H9 (cell line): ENCODE data around the gene GGNBP2. TPM values are rescaled to one million over a fixed set of nuclear protein-coding genes. Genes with fewer than 3 reads are reported as not detected.

Source experiments
- DNase-seq: peaks from one replicate; pipeline ENCODE4 v3.0.0-alpha.2; 2017
- H2AFZ ChIP-seq: one replicate; pipeline ENCODE4 v1.6.1; 2013; ENCODE audit warnings: mild to moderate bottlenecking, low read length, control low read depth, moderate library complexity
- H2AK5ac ChIP-seq: 2 replicates; pipeline ENCODE4 v1.6.1; 2013; ENCODE audit warnings: low read length, control low read depth, mixed read lengths; ENCODE audit not compliant: insufficient read length
- H2BK120ac ChIP-seq: one replicate; pipeline ENCODE4 v1.6.1; 2013; ENCODE audit warnings: low read depth, mild to moderate bottlenecking, low read length, control low read depth, inconsistent platforms; ENCODE audit not compliant: poor library complexity, severe bottlenecking
- H2BK12ac ChIP-seq: 2 replicates; pipeline ENCODE4 v1.6.1; 2013; ENCODE audit warnings: low read length, control low read depth, mixed read lengths, low read depth; ENCODE audit not compliant: insufficient read length
- H2BK15ac ChIP-seq: 2 replicates; pipeline ENCODE4 v1.6.1; 2013; ENCODE audit warnings: low read depth, low read length, control low read depth
- H2BK20ac ChIP-seq: one replicate; pipeline ENCODE4 v1.6.1; 2013; ENCODE audit warnings: low read depth, mild to moderate bottlenecking, low read length, control low read depth, inconsistent platforms; ENCODE audit not compliant: poor library complexity, severe bottlenecking
- H2BK5ac ChIP-seq: 2 replicates; pipeline ENCODE4 v1.6.1; 2013; ENCODE audit warnings: low read length, control low read depth, mixed read lengths; ENCODE audit not compliant: insufficient read length
- H3K14ac ChIP-seq: 2 replicates; pipeline ENCODE4 v1.6.1; 2013; ENCODE audit warnings: low read length, control low read depth; ENCODE audit not compliant: insufficient read depth
- H3K18ac ChIP-seq: 2 replicates; pipeline ENCODE4 v1.6.1; 2013; ENCODE audit warnings: low read depth, mild to moderate bottlenecking, mixed read lengths, low read length, control low read depth; ENCODE audit not compliant: insufficient read length
- H3K23ac ChIP-seq: 2 replicates; pipeline ENCODE4 v1.6.1; 2013; ENCODE audit warnings: low read length, control low read depth, mixed read lengths, low read depth; ENCODE audit not compliant: insufficient read length
- H3K23me2 ChIP-seq: 2 replicates; pipeline ENCODE4 v1.6.1; 2013; ENCODE audit warnings: low read depth, mild to moderate bottlenecking, mixed read lengths, low read length, control low read depth; ENCODE audit not compliant: insufficient read length, poor library complexity, severe bottlenecking
- H3K27ac ChIP-seq: 2 replicates; pipeline ENCODE4 v1.5.1; 2013; ENCODE audit warnings: low read length, control low read depth, mixed read lengths, low read depth; ENCODE audit not compliant: insufficient read length
- H3K27me3 ChIP-seq: 2 replicates; pipeline ENCODE4 v1.6.1; 2013; ENCODE audit warnings: low read length, control low read depth, inconsistent platforms; ENCODE audit not compliant: insufficient read depth
- H3K4ac ChIP-seq: 2 replicates; pipeline ENCODE4 v1.6.1; 2013; ENCODE audit warnings: low read depth, mild to moderate bottlenecking, control low read depth, inconsistent platforms, low read length, moderate library complexity
- H3K4me1 ChIP-seq: 2 replicates; pipeline ENCODE4 v1.6.1; 2013; ENCODE audit warnings: low read length, control low read depth, inconsistent platforms; ENCODE audit not compliant: insufficient read depth
- H3K4me2 ChIP-seq: 2 replicates; pipeline ENCODE4 v1.6.1; 2013; ENCODE audit warnings: low read length, control low read depth, mixed read lengths; ENCODE audit not compliant: insufficient read length, insufficient read depth
- H3K56ac ChIP-seq: 2 replicates; pipeline ENCODE4 v1.6.1; 2013; ENCODE audit warnings: low read depth, mild to moderate bottlenecking, mixed read lengths, low read length, control low read depth; ENCODE audit not compliant: insufficient read length
- H3K79me1 ChIP-seq: 2 replicates; pipeline ENCODE4 v1.6.1; 2013; ENCODE audit warnings: low read depth, mild to moderate bottlenecking, moderate library complexity, low read length, control low read depth, inconsistent platforms; ENCODE audit not compliant: insufficient read depth, poor library complexity, severe bottlenecking
- H3K79me2 ChIP-seq: 2 replicates; pipeline ENCODE4 v1.6.1; 2013; ENCODE audit warnings: low read length, control low read depth, inconsistent platforms; ENCODE audit not compliant: insufficient read depth
- H3K9ac ChIP-seq: 2 replicates; pipeline ENCODE4 v1.6.1; 2013; ENCODE audit warnings: low read length, control low read depth, mixed read lengths; ENCODE audit not compliant: insufficient read length; ENCODE audit errors: extremely low read depth
- H3K9me3 ChIP-seq: one replicate; pipeline ENCODE4 v1.6.1; 2013; ENCODE audit warnings: low read depth, low read length, inconsistent platforms; ENCODE audit not compliant: control insufficient read depth
- H3T11ph ChIP-seq: one replicate; pipeline ENCODE4 v1.6.1; 2013; ENCODE audit warnings: mild to moderate bottlenecking, low read length, control low read depth, inconsistent platforms
- H4K20me1 ChIP-seq: one replicate; pipeline ENCODE4 v1.6.1; 2013; ENCODE audit not compliant: control insufficient read depth, insufficient read length, insufficient read depth
- H4K5ac ChIP-seq: 2 replicates; pipeline ENCODE4 v1.6.1; 2013; ENCODE audit warnings: low read depth, mild to moderate bottlenecking, mixed read lengths, low read length, control low read depth; ENCODE audit not compliant: insufficient read length
- H4K8ac ChIP-seq: replicated peaks from 2 replicates; pipeline ENCODE4 v1.6.1; 2013; ENCODE audit warnings: low read length, control low read depth, mixed read lengths, low read depth; ENCODE audit not compliant: insufficient read length
- H4K91ac ChIP-seq: 2 replicates; pipeline ENCODE4 v1.6.1; 2013; ENCODE audit warnings: low read depth, mild to moderate bottlenecking, moderate library complexity, mixed read lengths, low read length, control low read depth; ENCODE audit not compliant: insufficient read length
- H3K27ac Mint-ChIP-seq, 3 experiments: 2 replicates in 2 of 3; 3 replicates in 1 of 3; pipeline ENCODE4 v1.8.0; 2020 to 2021; ENCODE audit warnings: mixed read lengths in 3 of 3, mild to moderate bottlenecking in 1 of 3, moderate library complexity in 1 of 3
- H3K27me3 Mint-ChIP-seq: 2 replicates; pipeline ENCODE4 v1.8.0; 2021; ENCODE audit warnings: low read depth, mild to moderate bottlenecking, moderate library complexity, mixed read lengths
- H3K36me3 Mint-ChIP-seq, 3 experiments: 2 replicates in 2 of 3; 3 replicates in 1 of 3; pipeline ENCODE4 v1.8.0; 2020 to 2021; ENCODE audit warnings: low read depth in 3 of 3, mixed read lengths in 3 of 3; ENCODE audit not compliant: insufficient read depth in 1 of 3
- H3K4me1 Mint-ChIP-seq, 2 experiments: 2 replicates each; pipeline ENCODE4 v1.8.0; 2020; ENCODE audit warnings: mixed read lengths in 2 of 2
- H3K4me3 Mint-ChIP-seq, 2 experiments: 2 replicates in 1 of 2; 3 replicates in 1 of 2; pipeline ENCODE4 v1.8.0; 2020 to 2021; ENCODE audit warnings: mild to moderate bottlenecking in 2 of 2, mixed read lengths in 2 of 2, moderate library complexity in 1 of 2
- H3K9me3 Mint-ChIP-seq, 2 experiments: 2 replicates in 1 of 2; 3 replicates in 1 of 2; pipeline ENCODE4 v1.8.0; 2020; ENCODE audit warnings: mild to moderate bottlenecking in 2 of 2, mixed read lengths in 2 of 2, moderate library complexity in 1 of 2
- CTCF ChIP-seq: fragments of 200-600 bp; sonication (generic); conservative IDR thresholded peaks from 3 replicates; pipeline ENCODE4 v1.8.0; 2021; ENCODE audit warnings: antibody characterized with exemption, mild to moderate bottlenecking
- WGBS: extraction: QIAGEN DNeasy Blood & Tissue Kit; methylation state at CpG from one replicate; pipeline ENCODE4 v1.1.7; 2013; ENCODE audit warnings: missing lambda C conversion rate, low lambda C conversion rate, mixed read lengths; ENCODE audit not compliant: insufficient read length; ENCODE audit errors: extremely low coverage; 5-methylcytosine and 5-hydroxymethylcytosine counted together
- total RNA-seq: library from RNA; stranded (reverse); gene quantifications from 2 replicates; pipeline ENCODE4 v1.2.1, GENCODE V29; 2021

Gene GGNBP2
- total RNA-seq, 1 experiment from 2014 or later = 52.8 TPM

DNA sequence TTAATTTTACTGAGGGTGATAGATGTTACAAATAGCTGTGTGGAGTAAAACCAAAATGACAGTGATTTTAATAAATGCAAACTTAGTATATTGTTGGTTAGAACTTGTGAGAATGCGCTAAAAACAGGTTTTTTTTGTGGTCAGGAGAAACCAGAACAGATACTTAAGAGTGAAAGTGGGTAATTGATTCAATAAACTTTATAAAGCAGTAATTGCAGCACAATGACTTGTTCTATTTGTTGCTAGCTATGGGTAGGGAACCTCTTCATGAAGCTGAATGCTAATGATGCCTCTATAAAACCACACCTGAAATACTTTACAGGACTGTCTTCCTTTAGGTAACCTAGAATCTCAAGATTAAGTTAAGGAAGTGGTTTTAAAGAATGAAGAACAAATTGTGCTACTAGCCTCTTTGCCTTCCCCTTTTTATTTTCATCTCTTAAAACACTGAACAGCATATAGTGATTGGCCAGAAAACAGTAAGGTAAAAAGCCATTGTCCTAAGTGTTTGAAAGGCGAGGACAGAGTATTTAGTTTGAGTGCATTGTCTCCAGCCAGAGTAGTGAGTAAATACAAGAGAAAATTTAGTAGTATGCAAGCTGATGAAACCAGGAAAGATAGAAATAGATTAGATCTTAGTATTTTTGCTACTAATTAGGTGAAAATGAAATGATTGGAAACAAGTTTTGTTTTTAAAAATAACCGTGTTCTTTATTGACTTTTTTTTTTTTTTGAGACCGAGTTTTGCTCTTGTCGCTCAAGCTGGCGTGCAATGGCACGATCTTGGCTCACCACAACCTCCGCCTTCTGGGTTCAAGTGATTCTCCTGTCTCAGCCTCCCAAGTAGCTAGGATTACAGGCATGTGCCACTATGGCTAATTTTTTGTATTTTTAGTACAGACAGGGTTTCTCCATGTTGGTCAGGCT lies 6.0 kb downstream of the GGNBP2 start:
- H3K27ac Mint-ChIP-seq = peak overlapping the region in 2 of 3 experiments; percentile 7 to 83; a peak in 3 of 7 replicates
- Histone ChIP-seq H2AK5ac (no peak overlapping the region), H3K9ac (no peak overlapping the region), H3T11ph (no peak overlapping the region), H3K4me1 (no peaks in the 10 kb centered on the region), H3K27me3 (no peaks in the 10 kb centered on the region), H4K8ac (no peak overlapping the region), H3K79me1 (peaks cover 2% of the 10 kb centered on the region), H4K5ac (no peak overlapping the region), H3K18ac (no peak overlapping the region), H3K27ac (no peak overlapping the region), H3K4ac (no peak overlapping the region), H3K79me2 (peaks cover 13% of the 10 kb centered on the region; the same call in 1 of the 2 replicates), H3K14ac (no peak overlapping the region), H2AFZ (no peak overlapping the region), H3K9me3 (no peaks in the 10 kb centered on the region), H2BK20ac (no peak overlapping the region), H2BK15ac (no peak overlapping the region), H4K20me1 (no peaks in the 10 kb centered on the region), H2BK120ac (no peak overlapping the region), H3K4me2 (no peak overlapping the region), H3K56ac (no peak overlapping the region), H4K91ac (no peak overlapping the region), H3K23me2 (peaks cover 4% of the 10 kb centered on the region), H2BK5ac (no peak overlapping the region), H2BK12ac (no peak overlapping the region), H3K23ac (no peak overlapping the region)
- WGBS = no CpG with 5 or more reads among the region's 8 CpGs
- H3K9me3 Mint-ChIP-seq = no peaks in the 10 kb centered on the region
- no peak overlapping the region; a peak in 1 of 5 replicates for H3K4me3 Mint-ChIP-seq
- peaks cover 19 to 21% of the 10 kb centered on the region in 2 experiments for H3K4me1 Mint-ChIP-seq
- peaks cover 1 to 18% (median 8%) of the 10 kb centered on the region in 3 experiments; a peak in 6 of 7 replicates for H3K36me3 Mint-ChIP-seq
- no peak for DNase-seq
- H3K27me3 Mint-ChIP-seq = no peaks in the 10 kb centered on the region
- no peak for TF ChIP-seq CTCF
